SJSA1 (cell line): Measurements from ENCODE around the gene XIRP2. TPM values are rescaled to one million over a fixed set of nuclear protein-coding genes. Genes with fewer than 3 reads are reported as not detected.

Experiments
- DNase-seq, 2 experiments: peaks; one replicate each; pipeline ENCODE4 v3.0.0-alpha.2; 2015 to 2020; ENCODE audit warnings: low spot score in 2 of 2, low read depth in 1 of 2
- H3K27ac ChIP-seq: fragments of 250-450 bp; sonication (Bioruptor Pico); 2 replicates; pipeline ENCODE4 v1.5.1; 2020; ENCODE audit warnings: mild to moderate bottlenecking, moderate library complexity
- H3K27me3 ChIP-seq: fragments of 250-450 bp; sonication (Bioruptor Pico); replicated peaks from 2 replicates; pipeline ENCODE4 v1.5.1; 2020; ENCODE audit warnings: mild to moderate bottlenecking, moderate library complexity
- H3K36me3 ChIP-seq: fragments of 250-450 bp; sonication (Bioruptor Pico); 2 replicates; pipeline ENCODE4 v1.5.1; 2020; ENCODE audit warnings: mild to moderate bottlenecking
- H3K4me1 ChIP-seq: fragments of 250-450 bp; sonication (Bioruptor Pico); replicated peaks from 2 replicates; pipeline ENCODE4 v1.6.1; 2021; ENCODE audit warnings: mild to moderate bottlenecking
- H3K4me3 ChIP-seq: fragments of 250-450 bp; sonication (Bioruptor Pico); 2 replicates; pipeline ENCODE4 v1.5.1; 2020; ENCODE audit warnings: mild to moderate bottlenecking
- H3K9me3 ChIP-seq: fragments of 250-450 bp; sonication (Bioruptor Pico); replicated peaks from 2 replicates; pipeline ENCODE4 v1.5.1; 2020; ENCODE audit warnings: mild to moderate bottlenecking
- total RNA-seq: library from RNA; depleted of rRNA; stranded (reverse); fragments of >200 nt; shearing (Covaris generic); gene quantifications from 2 replicates; pipeline ENCODE4 v1.2.3, GENCODE V29; 2014

XIRP2 gene
- total RNA-seq, 1 experiment from 2014 or later, result not detected

- no peak for DNase-seq
- Histone ChIP-seq H3K27me3 (no peaks in the 10 kb centered on the region), H3K4me3 (no peak overlapping the region), H3K27ac (no peak overlapping the region), H3K4me1 (peaks cover 14% of the 10 kb centered on the region), H3K9me3 (no peaks in the 10 kb centered on the region), H3K36me3 (no peaks in the 10 kb centered on the region)
Observed at GRCh38 chr2:167190053-167190452, 301.8 kb downstream of the XIRP2 start.

- no peaks in the 10 kb centered on the region for H3K9me3 ChIP-seq
Observed at GRCh38 chr2:167191588-167191987, 303.3 kb downstream of the XIRP2 start.

GRCh38 chr2:167192833-167193232, 304.6 kb downstream of the XIRP2 start:
- Histone ChIP-seq H3K4me1 (peaks cover 16% of the 10 kb centered on the region), H3K9me3 (no peaks in the 10 kb centered on the region), H3K4me3 (no peak overlapping the region), H3K36me3 (no peaks in the 10 kb centered on the region), H3K27me3 (no peaks in the 10 kb centered on the region), H3K27ac (peak overlapping the region; percentile 45)
- peak in 1 of 2 experiments; percentile 45 for DNase-seq

More at GRCh38 chr2:167191588-167191987, 303.3 kb downstream of the XIRP2 start:
- Histone ChIP-seq H3K4me3 (no peak overlapping the region), H3K27me3 (no peaks in the 10 kb centered on the region), H3K27ac (no peak overlapping the region), H3K4me1 (peaks cover 16% of the 10 kb centered on the region), H3K36me3 (no peaks in the 10 kb centered on the region)
- DNase-seq, result no peak

DNA sequence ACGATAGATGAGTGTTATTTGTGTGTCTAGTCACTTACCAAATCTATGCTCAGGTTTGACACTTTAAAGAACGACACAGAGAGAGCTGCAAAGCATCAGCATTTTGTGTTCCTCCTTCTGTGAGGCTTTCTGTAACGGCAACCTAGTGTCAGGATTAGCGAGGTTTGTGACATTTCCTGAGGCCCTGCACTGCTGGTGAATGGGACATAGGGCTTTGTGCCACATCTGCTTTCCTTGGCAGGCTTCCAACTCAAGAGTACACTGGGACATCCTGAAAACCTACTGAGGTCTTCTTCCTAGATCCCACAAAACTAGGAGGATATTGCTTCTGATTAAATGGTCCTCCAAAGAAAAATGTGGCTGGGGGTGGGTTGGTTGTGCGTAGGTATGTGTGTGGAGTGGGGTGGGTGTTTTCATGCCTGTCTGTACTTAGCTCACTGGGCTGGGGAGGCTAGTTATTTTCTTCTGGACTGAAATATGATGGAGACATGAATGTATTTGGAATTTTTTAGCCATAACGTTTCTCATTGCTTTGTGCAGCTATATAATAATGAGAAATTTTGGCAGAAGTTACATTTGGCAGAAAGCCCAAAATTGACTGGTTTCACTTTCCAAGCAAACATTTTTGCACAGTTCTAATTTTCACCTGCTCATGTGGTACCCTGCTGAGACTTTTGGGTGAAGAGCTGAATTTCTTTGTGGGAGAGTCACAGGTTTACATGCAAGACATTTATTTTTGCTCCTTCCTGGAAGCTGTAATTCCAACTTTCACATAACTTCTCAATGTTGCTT, 308.4 kb downstream of the XIRP2 start:
- H3K27me3 ChIP-seq, result no peaks in the 10 kb centered on the region
- H3K9me3 ChIP-seq, result no peaks in the 10 kb centered on the region
- H3K4me1 ChIP-seq, result peaks cover 16% of the 10 kb centered on the region
- H3K27ac ChIP-seq, result no peak overlapping the region
- no peak overlapping the region for H3K4me3 ChIP-seq
- H3K36me3 ChIP-seq, result no peaks in the 10 kb centered on the region
- no peak for DNase-seq

- H3K27ac ChIP-seq, result no peak overlapping the region
- no peak for DNase-seq
Observed at GRCh38 chr2:167198009-167198408, 309.7 kb downstream of the XIRP2 start.

DNA sequence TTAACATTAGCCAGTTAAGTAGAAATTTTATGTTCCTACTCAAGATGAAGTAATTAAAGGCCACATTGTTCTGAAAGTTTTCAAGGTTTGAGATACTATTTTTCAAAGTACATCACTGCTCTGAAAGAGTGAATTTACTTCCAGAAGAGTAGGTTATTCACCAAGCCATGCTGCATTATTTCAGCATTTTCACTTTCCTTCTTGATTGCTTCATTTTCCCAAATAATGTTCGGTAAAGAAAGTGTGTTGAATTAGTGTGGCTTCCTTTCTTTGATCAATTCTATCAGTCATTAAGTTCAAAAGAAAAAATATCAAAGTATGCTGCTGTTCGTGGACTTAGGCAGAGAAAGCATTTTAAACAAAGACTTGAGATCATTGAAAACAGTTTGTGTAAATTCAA, 310.3 kb downstream of the XIRP2 start:
- H3K4me3 ChIP-seq, result no peak overlapping the region
- H3K9me3 ChIP-seq, result no peaks in the 10 kb centered on the region
- H3K27ac ChIP-seq, result no peak overlapping the region
- no peaks in the 10 kb centered on the region for H3K27me3 ChIP-seq
- H3K4me1 ChIP-seq, result 0 out of 2 replicates have a peak, but pooled peaks cover 2% of the 10 kb centered on the region
- H3K36me3 ChIP-seq, result no peaks in the 10 kb centered on the region
- DNase-seq, result no peak

More at GRCh38 chr2:167198009-167198408, 309.7 kb downstream of the XIRP2 start:
- Histone ChIP-seq H3K4me3 (no peak overlapping the region), H3K4me1 (peaks cover 7% of the 10 kb centered on the region), H3K27me3 (no peaks in the 10 kb centered on the region), H3K36me3 (no peaks in the 10 kb centered on the region), H3K9me3 (no peaks in the 10 kb centered on the region)

GRCh38 chr2:167200019-167200418, 311.7 kb downstream of the XIRP2 start:
- no peak overlapping the region for H3K4me3 ChIP-seq

DNA sequence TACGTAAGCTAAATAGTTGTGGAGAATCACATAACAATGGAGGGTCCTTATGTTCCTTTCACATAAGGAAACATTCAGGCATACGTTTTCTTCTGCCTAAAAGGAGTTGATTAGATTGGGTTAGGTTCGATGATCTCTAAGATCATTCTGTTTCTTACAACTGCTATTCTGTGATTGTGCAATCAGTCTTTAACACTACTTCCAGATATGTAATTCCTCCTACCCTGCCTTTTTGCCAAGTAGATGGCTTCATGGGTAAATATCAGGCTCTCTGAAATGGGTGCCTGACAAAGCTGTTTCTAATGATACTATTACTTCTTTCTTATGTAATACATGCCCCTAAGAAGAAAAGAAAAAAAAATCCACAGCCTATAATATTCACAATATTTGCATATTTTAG, 321.5 kb downstream of the XIRP2 start:
- Histone ChIP-seq H3K36me3 (no peaks in the 10 kb centered on the region), H3K27me3 (no peaks in the 10 kb centered on the region), H3K9me3 (no peaks in the 10 kb centered on the region), H3K4me1 (no peaks in the 10 kb centered on the region), H3K4me3 (no peak overlapping the region), H3K27ac (no peak overlapping the region)
- no peak for DNase-seq

More at GRCh38 chr2:167200019-167200418, 311.7 kb downstream of the XIRP2 start:
- Histone ChIP-seq H3K9me3 (no peaks in the 10 kb centered on the region), H3K27ac (no peak overlapping the region), H3K4me1 (0 out of 2 replicates have a peak, but pooled peaks cover 2% of the 10 kb centered on the region), H3K27me3 (no peaks in the 10 kb centered on the region), H3K36me3 (no peaks in the 10 kb centered on the region)
- DNase-seq, result no peak

DNA sequence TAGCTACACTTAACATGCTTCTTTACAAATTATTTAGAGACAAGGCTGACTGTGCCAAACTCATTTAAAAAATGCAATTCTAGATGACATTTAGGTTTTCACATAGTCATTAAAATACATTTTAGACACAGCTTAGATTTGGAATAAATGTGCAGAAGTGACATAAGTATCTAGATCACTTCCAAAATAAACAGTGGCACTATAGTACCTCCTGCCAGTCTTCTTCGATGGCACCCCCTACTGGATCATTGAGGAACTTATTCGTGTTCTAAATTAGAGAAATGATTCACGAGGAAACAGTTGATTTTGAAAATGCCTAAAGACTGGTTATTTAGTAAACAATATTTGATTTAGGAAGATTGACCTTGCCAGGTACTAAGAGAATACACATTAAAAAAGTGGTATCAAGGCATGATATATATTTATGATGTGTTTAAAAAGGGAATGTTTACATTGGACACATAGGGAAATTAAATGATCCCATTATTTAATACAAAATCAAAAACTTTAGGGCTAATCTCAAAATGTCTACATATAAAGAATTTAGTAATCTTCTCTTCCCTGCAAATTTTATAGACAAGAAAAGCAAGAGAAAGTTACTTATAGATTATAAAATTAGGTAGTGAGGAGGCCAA, 323.9 kb downstream of the XIRP2 start:
- no peaks in the 10 kb centered on the region for H3K9me3 ChIP-seq
- H3K27me3 ChIP-seq, result no peaks in the 10 kb centered on the region
- no peak overlapping the region for H3K4me3 ChIP-seq
- no peaks in the 10 kb centered on the region for H3K4me1 ChIP-seq
- DNase-seq, result peak; percentile 47 to 49
- no peaks in the 10 kb centered on the region for H3K36me3 ChIP-seq
- H3K27ac ChIP-seq, result no peak overlapping the region

- H3K4me3 ChIP-seq, result no peak overlapping the region
- no peaks in the 10 kb centered on the region for H3K9me3 ChIP-seq
- H3K27me3 ChIP-seq, result no peaks in the 10 kb centered on the region
- H3K27ac ChIP-seq, result no peak overlapping the region
- no peak for DNase-seq
- H3K4me1 ChIP-seq, result no peaks in the 10 kb centered on the region
- no peaks in the 10 kb centered on the region for H3K36me3 ChIP-seq
Observed at GRCh38 chr2:167215595-167215994, 327.3 kb downstream of the XIRP2 start.

DNA sequence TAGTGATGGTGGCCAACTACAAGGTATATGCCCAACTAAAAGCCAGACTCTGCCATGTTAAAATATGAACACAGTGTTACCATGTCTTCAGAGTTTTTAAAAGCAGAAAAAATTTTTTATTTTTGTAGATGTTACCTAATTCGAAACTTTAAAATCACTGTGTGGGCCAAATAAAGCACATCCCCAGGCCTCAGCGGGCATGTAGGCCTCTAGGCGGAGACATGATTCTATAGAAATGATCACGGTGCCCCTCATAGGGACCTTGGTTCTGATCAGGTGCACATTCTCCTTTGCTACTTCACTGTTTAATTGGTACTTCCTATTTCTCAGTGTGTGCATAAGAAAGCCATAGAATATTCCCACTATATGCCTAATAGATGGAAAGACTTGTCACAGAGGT, 349.2 kb downstream of the XIRP2 start:
- no peak for DNase-seq
- H3K36me3 ChIP-seq, result no peaks in the 10 kb centered on the region

DNA sequence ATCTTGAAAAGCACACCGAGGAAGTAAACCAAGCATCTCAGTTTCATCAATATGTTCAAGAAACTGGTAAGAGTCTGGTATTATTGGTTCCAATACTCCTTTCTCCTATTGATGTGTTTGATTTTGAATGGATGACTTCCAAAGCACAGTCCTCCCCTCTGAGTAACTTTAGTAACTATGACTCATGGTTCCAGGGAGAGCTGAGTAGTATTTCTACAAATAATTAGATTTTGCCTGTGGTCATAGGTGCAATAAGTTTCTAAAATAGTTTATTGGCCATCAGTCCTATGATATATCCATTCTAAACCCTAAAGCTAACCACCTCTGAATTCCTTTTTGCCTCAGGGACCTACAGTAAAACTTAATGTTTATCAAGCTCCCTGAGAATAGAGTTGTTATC, 352.4 kb downstream of the XIRP2 start:
- Histone ChIP-seq H3K27ac (no peak overlapping the region), H3K36me3 (no peaks in the 10 kb centered on the region), H3K4me3 (no peak overlapping the region), H3K9me3 (no peaks in the 10 kb centered on the region), H3K27me3 (no peaks in the 10 kb centered on the region), H3K4me1 (no peaks in the 10 kb centered on the region)
- DNase-seq, result no peak

More for the DNA sequence above, 349.2 kb downstream of the XIRP2 start:
- Histone ChIP-seq H3K27ac (no peak overlapping the region), H3K4me3 (no peak overlapping the region), H3K9me3 (no peaks in the 10 kb centered on the region), H3K4me1 (no peaks in the 10 kb centered on the region), H3K27me3 (no peaks in the 10 kb centered on the region)

- no peaks in the 10 kb centered on the region for H3K9me3 ChIP-seq
- no peaks in the 10 kb centered on the region for H3K36me3 ChIP-seq
- no peak overlapping the region for H3K4me3 ChIP-seq
- DNase-seq, result no peak
- no peak overlapping the region for H3K27ac ChIP-seq
- 0 out of 2 replicates have a peak, but pooled peaks cover 2% of the 10 kb centered on the region for H3K27me3 ChIP-seq
- H3K4me1 ChIP-seq, result no peaks in the 10 kb centered on the region
Observed at GRCh38 chr2:167249197-167249596, 360.9 kb downstream of the XIRP2 start.

- Histone ChIP-seq H3K27ac (no peak overlapping the region), H3K4me3 (no peak overlapping the region), H3K4me1 (no peaks in the 10 kb centered on the region), H3K9me3 (no peaks in the 10 kb centered on the region), H3K27me3 (peaks cover 4% of the 10 kb centered on the region; the same call in 1 of the 2 replicates), H3K36me3 (no peaks in the 10 kb centered on the region)
- no peak for DNase-seq
Observed at GRCh38 chr2:167253025-167253424, 364.7 kb downstream of the XIRP2 start.
